Heart left ventricle (tissue), 16 donors: Measurements from ENCODE around the gene NME7. TPM values are rescaled to one million over a fixed set of nuclear protein-coding genes. Genes with fewer than 3 reads are reported as not detected.

Experiments
- ATAC-seq, 4 donors: fragments of 200-7000 bp; cut with Tn5 transposase; one replicate each; pipeline ENCODE4 v1.9.1; 2020 to 2022; ENCODE audit warnings: moderate library complexity in 4 of 4, mild to moderate bottlenecking in 3 of 4, moderate number of reproducible peaks in 1 of 4
- DNase-seq, 5 donors: peaks; one replicate each; pipeline ENCODE4 v3.0.0-alpha.2; 2020
- H3K27ac ChIP-seq, 12 donors: fragments of 200-600 bp; sonication (generic) in 4 of 12; one replicate each; pipeline versions ENCODE4 v1.5.0 to v1.8.0; 2016 to 2022; ENCODE audit warnings: mild to moderate bottlenecking in 2 of 12
- H3K27me3 ChIP-seq, 9 donors: fragments of 200-600 bp; sonication (generic) in 2 of 9; one replicate each; pipeline versions ENCODE4 v1.5.1 to v1.8.0; 2016 to 2022; ENCODE audit warnings: mild to moderate bottlenecking in 3 of 9
- H3K36me3 ChIP-seq, 9 donors: fragments of 200-600 bp; sonication (generic) in 2 of 9; one replicate each; pipeline versions ENCODE4 v1.5.0 to v1.8.0; 2018 to 2022; ENCODE audit warnings: mild to moderate bottlenecking in 2 of 9
- H3K4me1 ChIP-seq, 12 donors: fragments of 200-600 bp; sonication (generic) in 4 of 12; one replicate each; pipeline versions ENCODE4 v1.5.0 to v1.8.0; 2016 to 2022; ENCODE audit warnings: mild to moderate bottlenecking in 3 of 12
- H3K4me3 ChIP-seq, 12 donors: fragments of 200-600 bp; sonication (generic) in 4 of 12; one replicate each; pipeline versions ENCODE4 v1.5.0 to v1.8.0; 2017 to 2022; ENCODE audit warnings: mild to moderate bottlenecking in 9 of 12, moderate library complexity in 4 of 12
- H3K9me3 ChIP-seq, 12 donors: fragments of 200-600 bp; sonication (generic) in 4 of 12; one replicate each; pipeline versions ENCODE4 v1.5.0 to v1.8.0; 2016 to 2022; ENCODE audit warnings: mild to moderate bottlenecking in 1 of 12
- POLR2A ChIP-seq, 2 donors: fragments of 450-650 bp; IDR thresholded peaks; one replicate each; pipeline ENCODE4 v1.6.1; 2017; ENCODE audit warnings: antibody characterized with exemption in 2 of 2, mild to moderate bottlenecking in 2 of 2, moderate library complexity in 2 of 2
- WGBS, 4 donors: extraction: QIAGEN DNeasy Blood & Tissue Kit in 2 of 4; methylation state at CpG; one replicate each; pipeline versions ENCODE4 v1.1.5 to v1.1.7; 2013 to 2018; 5-methylcytosine and 5-hydroxymethylcytosine counted together
- intact Hi-C, 10 donors: fragments of 100-400 bp; cut with DNase I; formaldehyde crosslinking; loops; one replicate each; pipeline versions ENCODE4 v1.11.1 to v1.14.2; 2022
- polyA plus RNA-seq, 2 donors: library from polyadenylated mRNA; stranded (reverse); fragments of 200-250 nt; gene quantifications; one replicate each; pipeline ENCODE4 v1.2.3, GENCODE V29; 2013
- total RNA-seq, 9 donors: library from RNA; depleted of rRNA in 2 of 9; stranded (reverse); fragments of >200 nt in 2 of 9; fragmentation: NEBNext Ultra II Directional in 3 of 9; extraction: Animal tissue kit (Norgen Biotek cat#: 25700) in 3 of 9; gene quantifications; one replicate each; pipeline versions ENCODE4 v1.1.0 to v1.2.4, GENCODE V29; 2016 to 2023
- TF ChIP-seq, protein P1 (sequence below), 12 donors: fragments of 200-600 bp; sonication (generic) in 4 of 12; IDR thresholded peaks; one replicate each; pipeline versions ENCODE4 v1.5.0 to v1.8.0; 2018 to 2022; ENCODE audit warnings: antibody characterized with exemption in 12 of 12, mild to moderate bottlenecking in 5 of 12
- donor health status: ischemic (EF 13 %, LVEDD 7.1; RV severe dilation, severe dysfunction).
- donor health status: healthy with polysubstance abuse.
- donor health status: DM: no; HTN: yes; CAD: no.
- donor health status: DM: no; HTN: no; CAD: no.
- donor health status: ischemic (EF 25% LVEDD 6.9; RV normal size, moderate dysfunction).
- donor health status: ischemic (EF 25% LVEDD 5.7; RV mildly dilated, moderate dysfunction).
- donor health status: healthy.
- donor health status: DM: yes; HTN: yes; CAD: no.
- donor health status: ischemic (EF 35%, LVEDD 5.7; RV mildly dilated, moderate dysfunction).
- donor health status: nonischemic (EF 11% LVEDD 7.7; RV severe dilation, severe dysfunction).
- donor health status: DM: yes; HTN: yes; CAD: no.
- donor health status: PGD.
- donor health status: ischemic (EF 29% LVEDD 5.4; RV normal size, mild dysfunction).
- donor health status: nonischemic (EF 23%, LVEDD 6.1; RV moderate dilation, normal function).

The NME7 gene
- total and polyA plus RNA-seq, 11 donors, result 3.1 to 25.2 (median 8.4) TPM

DNA sequence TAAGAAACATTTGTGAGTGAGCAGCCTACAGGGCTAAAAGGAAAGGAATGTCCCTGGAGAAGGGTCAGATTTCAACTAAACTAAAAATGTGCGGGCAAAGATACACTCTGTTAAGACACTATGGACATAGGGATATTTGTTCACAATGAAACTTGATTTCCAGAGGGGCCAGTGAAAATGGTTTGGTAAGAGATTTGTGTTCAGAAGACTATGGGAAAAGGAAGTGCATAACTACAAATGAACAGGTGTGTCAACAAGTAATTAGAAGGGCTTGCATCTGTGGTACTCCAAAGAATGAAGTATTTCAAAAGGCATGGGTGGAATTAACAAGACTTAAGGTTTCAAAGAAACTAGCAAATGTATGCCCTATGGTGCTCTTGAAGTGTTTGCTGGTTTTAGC, 60.4 kb downstream of the NME7 start:
- ATAC-seq, result no peak
- intact Hi-C loops, result no loop called here
- Histone ChIP-seq H3K9me3 (no peaks in the 10 kb centered on the region), H3K4me1 (peaks cover 0 to 4% (median 0%) of the 10 kb centered on the region in 12 donors), H3K27me3 (no peaks in the 10 kb centered on the region), H3K36me3 (peaks cover 0 to 20% (median 2%) of the 10 kb centered on the region in 9 donors), H3K4me3 (no peak overlapping the region), H3K27ac (no peak overlapping the region)
- DNase-seq, result no peak
- no peak for TF ChIP-seq POLR2A (IDR thresholded peaks at IDR 0.05)
- TF ChIP-seq, protein P1, sequence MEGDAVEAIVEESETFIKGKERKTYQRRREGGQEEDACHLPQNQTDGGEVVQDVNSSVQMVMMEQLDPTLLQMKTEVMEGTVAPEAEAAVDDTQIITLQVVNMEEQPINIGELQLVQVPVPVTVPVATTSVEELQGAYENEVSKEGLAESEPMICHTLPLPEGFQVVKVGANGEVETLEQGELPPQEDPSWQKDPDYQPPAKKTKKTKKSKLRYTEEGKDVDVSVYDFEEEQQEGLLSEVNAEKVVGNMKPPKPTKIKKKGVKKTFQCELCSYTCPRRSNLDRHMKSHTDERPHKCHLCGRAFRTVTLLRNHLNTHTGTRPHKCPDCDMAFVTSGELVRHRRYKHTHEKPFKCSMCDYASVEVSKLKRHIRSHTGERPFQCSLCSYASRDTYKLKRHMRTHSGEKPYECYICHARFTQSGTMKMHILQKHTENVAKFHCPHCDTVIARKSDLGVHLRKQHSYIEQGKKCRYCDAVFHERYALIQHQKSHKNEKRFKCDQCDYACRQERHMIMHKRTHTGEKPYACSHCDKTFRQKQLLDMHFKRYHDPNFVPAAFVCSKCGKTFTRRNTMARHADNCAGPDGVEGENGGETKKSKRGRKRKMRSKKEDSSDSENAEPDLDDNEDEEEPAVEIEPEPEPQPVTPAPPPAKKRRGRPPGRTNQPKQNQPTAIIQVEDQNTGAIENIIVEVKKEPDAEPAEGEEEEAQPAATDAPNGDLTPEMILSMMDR (IDR thresholded peaks at IDR 0.05), result no peak
- 84 to 93% (median 91%) methylated on average over 1 of the region's 1 CpG for WGBS, 4 donors

DNA sequence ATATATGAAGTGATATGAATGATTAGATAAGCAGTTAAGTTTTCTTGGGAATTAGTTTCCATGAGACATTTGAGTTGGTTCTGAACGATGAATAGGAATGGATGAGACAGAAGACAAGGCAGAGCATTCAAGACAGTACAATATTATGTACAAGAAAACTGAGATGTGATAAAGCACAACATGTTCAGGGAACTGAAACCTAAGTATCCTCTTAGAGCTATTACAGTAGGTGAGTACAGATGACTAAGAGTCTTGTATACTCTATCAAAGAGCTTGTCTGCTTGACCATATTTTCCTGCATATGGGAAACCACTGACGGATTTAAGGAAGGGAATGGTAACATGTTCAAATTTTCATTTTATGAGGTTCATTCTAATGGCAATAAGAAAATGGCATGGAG, 61.6 kb downstream of the NME7 start:
- H3K4me1 ChIP-seq, result no peaks in the 10 kb centered on the region
- H3K4me3 ChIP-seq, result no peak overlapping the region
- no peak overlapping the region for H3K27ac ChIP-seq
- no peak for TF ChIP-seq POLR2A (IDR thresholded peaks at IDR 0.05)
- TF ChIP-seq, protein P1 (IDR thresholded peaks at IDR 0.05), result no peak
- ATAC-seq (no peak), DNase-seq (no peak)
- H3K36me3 ChIP-seq, result peaks cover 0 to 21% (median 3%) of the 10 kb centered on the region in 9 donors
- intact Hi-C loops, result no loop called here
- 74 to 99% (median 97%) methylated on average over 2 of the region's 2 CpGs for WGBS, 4 donors
- H3K27me3 ChIP-seq, result no peaks in the 10 kb centered on the region
- no peaks in the 10 kb centered on the region for H3K9me3 ChIP-seq

DNA sequence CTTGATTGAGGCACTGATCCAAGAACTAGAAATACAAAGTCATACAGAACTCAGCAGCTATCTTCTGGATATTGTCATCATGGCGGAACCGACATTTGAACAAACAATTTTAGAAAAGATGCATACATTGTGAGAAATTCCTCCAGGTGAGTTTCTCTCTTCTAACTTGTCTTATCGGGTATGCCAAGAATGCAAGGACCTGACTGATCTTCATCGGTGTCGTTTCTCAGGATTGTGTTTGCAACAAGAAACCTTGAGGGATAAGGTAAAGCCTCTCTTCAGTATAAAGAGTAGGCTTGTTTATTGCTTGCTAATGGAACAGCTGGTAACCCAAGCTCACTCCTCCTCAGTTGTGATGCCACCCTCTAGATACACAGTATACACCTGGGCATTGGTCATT, 62.2 kb downstream of the NME7 start:
- intact Hi-C loops, result no loop called here
- DNase-seq, result no peak

DNA sequence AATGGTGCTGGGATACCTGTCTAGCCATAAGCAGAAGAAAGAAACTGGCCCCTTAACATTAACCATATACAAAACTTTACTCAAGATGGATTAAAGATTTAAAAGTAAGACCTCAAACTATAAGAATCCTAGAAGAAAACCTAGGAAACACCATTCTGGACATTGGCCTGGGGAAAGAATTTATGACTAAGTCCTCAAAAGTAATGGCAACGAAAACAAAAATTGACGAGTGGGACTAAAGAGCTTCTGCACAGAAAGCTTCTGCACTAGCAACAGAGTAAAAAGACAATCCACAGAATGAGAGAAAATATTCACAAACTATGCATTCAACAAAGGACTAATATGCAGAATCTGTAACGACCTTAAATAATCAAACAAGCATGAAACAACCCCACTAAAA, 66.7 kb downstream of the NME7 start:
- H3K36me3 ChIP-seq, result peaks cover 0 to 11% (median 0%) of the 10 kb centered on the region in 9 donors
- H3K4me3 ChIP-seq, result no peak overlapping the region
- WGBS, 4 donors, result 74 to 87% (median 78%) methylated on average over 3 of the region's 3 CpGs
- H3K9me3 ChIP-seq, result no peaks in the 10 kb centered on the region
- ATAC-seq (no peak), DNase-seq (no peak)
- H3K27me3 ChIP-seq, result no peaks in the 10 kb centered on the region
- no peaks in the 10 kb centered on the region for H3K4me1 ChIP-seq
- TF ChIP-seq POLR2A (IDR thresholded peaks at IDR 0.05), result no peak
- TF ChIP-seq, protein P1 (IDR thresholded peaks at IDR 0.05), result no peak
- no peak overlapping the region for H3K27ac ChIP-seq
- intact Hi-C loops, result no loop called here

More for the DNA sequence above, 62.2 kb downstream of the NME7 start:
- Histone ChIP-seq H3K36me3 (peaks cover 0 to 21% (median 3%) of the 10 kb centered on the region in 9 donors), H3K27me3 (no peaks in the 10 kb centered on the region), H3K4me3 (no peak overlapping the region), H3K4me1 (no peaks in the 10 kb centered on the region), H3K27ac (no peak overlapping the region), H3K9me3 (no peaks in the 10 kb centered on the region)
- TF ChIP-seq POLR2A (IDR thresholded peaks at IDR 0.05), result no peak
- TF ChIP-seq, protein P1 (IDR thresholded peaks at IDR 0.05), result no peak
- 94 to 98% (median 96%) methylated on average over 5 of the region's 5 CpGs for WGBS, 4 donors
- no peak for ATAC-seq
